Tibial nerve (tissue), 4 donors: ENCODE data around the gene DOK3.

Experiments used
- EP300 ChIP-seq, 2 donors: sonication (generic); formaldehyde crosslinking; IDR thresholded peaks; one replicate each; pipeline ENCODE4 v1.6.1; 2017; ENCODE audit warnings: antibody characterized with exemption in 2 of 2, mild to moderate bottlenecking in 1 of 2
- POLR2A ChIP-seq, 2 donors: fragments of 450-650 bp; IDR thresholded peaks; one replicate each; pipeline ENCODE4 v1.6.1; 2017; ENCODE audit warnings: antibody characterized with exemption in 2 of 2, mild to moderate bottlenecking in 2 of 2, moderate library complexity in 2 of 2
- TF ChIP-seq, protein P1 (sequence below), 5 experiments: fragments of 200-600 bp in 3 of 5; fragments of 450-650 bp in 2 of 5; sonication (generic) in 3 of 5; IDR thresholded peaks; one replicate each; pipeline ENCODE4 v1.5.1; 2016 to 2019; ENCODE audit warnings: antibody characterized with exemption in 5 of 5, mild to moderate bottlenecking in 3 of 5, moderate library complexity in 2 of 5

DNA sequence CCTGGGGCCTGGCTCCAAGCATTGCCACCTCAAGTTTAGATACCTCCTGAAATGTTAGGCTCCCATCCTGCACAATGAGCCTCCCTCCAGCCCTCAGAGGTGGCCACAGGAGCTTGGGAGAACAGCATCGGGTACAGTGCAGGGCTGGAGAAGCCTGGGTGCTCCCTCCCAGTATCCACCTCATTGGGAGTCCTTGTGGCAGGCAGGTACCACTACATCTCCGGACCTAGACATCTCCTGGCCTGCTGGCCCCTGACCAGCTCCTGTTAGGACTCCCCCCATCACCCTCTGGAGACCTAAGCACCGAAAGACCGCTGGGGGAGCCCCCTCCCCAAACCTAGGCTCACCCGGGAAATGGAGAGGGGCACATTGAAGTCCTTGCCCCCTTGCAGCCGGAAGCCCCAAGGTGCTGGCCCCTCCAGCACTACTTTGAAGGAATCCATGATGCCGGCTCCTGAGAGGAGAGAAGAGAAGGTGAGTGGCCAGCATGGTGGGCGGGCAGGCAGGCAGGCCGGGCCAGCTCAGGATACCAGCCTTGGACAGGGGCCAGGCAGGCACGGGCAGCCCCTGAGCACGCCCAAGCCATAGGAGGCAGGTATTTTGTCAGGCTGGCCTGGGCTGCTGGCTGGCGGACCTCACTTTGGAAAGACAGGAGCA lies 13.4 kb downstream of the DOK3 start:
- TF ChIP-seq EP300 (IDR thresholded peaks at IDR 0.05) (no peak), POLR2A (IDR thresholded peaks at IDR 0.05) (no peak)
- TF ChIP-seq, protein P1, sequence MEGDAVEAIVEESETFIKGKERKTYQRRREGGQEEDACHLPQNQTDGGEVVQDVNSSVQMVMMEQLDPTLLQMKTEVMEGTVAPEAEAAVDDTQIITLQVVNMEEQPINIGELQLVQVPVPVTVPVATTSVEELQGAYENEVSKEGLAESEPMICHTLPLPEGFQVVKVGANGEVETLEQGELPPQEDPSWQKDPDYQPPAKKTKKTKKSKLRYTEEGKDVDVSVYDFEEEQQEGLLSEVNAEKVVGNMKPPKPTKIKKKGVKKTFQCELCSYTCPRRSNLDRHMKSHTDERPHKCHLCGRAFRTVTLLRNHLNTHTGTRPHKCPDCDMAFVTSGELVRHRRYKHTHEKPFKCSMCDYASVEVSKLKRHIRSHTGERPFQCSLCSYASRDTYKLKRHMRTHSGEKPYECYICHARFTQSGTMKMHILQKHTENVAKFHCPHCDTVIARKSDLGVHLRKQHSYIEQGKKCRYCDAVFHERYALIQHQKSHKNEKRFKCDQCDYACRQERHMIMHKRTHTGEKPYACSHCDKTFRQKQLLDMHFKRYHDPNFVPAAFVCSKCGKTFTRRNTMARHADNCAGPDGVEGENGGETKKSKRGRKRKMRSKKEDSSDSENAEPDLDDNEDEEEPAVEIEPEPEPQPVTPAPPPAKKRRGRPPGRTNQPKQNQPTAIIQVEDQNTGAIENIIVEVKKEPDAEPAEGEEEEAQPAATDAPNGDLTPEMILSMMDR (IDR thresholded peaks at IDR 0.05), result peak in 1 of 5 experiments; percentile 19
